ENCODE measurements around the gene P2RY2.
"Not testable (repeated sequence)": the region's sequence is repeated elsewhere in the genome, so short reads cannot be mapped to it uniquely, and the experiment has no call there.

P2RY2 gene

GRCh38 chr11:73188301-73188700 lies 29.8 kb upstream of the P2RY2 start:
- no peak for DNase-seq

DNA sequence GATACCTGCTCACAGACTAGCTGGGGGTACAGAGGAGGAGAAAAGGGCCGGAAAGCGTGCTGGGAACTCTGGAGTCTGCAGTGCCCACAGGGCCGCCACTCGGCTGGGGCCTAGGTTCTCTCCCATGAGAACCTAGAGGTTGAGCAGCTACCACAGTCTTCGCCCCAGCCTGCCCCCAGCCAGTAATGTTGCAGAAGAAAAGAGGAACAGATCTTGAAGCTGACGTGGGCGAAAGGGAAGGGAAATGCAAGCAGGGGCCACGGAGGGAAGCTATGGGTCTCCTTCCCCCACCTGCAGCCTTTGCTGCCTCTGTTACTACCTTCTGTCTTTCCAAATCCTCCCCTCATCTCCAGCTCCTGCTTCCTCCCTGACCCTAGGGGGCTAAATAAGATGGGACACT lies 28.8 kb upstream of the P2RY2 start:
- DNase-seq: no peak

GRCh38 chr11:73189723-73190556 lies 28.1 kb upstream of the P2RY2 start:
- no peak for DNase-seq

DNA sequence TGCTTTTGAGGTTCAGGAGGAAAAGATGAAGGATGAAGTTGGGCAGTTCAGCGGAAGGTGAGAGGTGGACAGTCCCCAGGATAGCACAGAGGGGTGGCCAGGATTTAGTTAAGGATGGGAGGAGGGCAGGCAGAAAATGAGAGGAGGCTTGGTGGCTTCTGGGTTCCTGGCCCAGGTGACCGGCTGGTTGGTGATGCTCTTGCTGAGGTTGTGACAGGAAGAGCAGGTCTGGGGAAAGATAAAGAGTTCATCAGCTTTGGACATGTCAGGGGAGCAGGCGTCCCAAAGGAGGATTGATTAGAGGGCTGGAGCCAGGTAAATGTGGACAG lies 27.6 kb upstream of the P2RY2 start:
- no peak for DNase-seq

GRCh38 chr11:73191151-73191550 lies 26.9 kb upstream of the P2RY2 start:
- no peak for DNase-seq

DNA sequence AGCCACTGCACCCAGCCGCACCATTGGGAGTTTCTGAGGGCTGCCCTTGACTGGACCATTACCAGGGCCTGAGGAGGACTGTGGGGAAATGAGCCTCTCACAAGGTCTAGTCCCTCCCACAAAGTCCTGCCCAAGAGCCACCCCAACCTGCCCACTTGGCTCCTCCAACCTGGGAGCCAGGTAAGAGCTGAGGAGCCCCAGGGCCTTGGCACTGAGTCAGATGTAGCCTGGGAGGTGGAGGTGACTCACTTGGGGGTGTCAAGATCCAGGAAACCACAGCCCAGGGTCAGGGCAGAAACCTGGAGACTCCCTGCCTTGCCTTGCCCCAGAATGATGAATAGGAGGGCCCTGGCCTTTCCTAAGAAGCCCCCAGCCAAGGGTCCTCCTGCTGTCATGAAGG lies 25.8 kb upstream of the P2RY2 start:
- DNase-seq: peak; percentile 61

DNA sequence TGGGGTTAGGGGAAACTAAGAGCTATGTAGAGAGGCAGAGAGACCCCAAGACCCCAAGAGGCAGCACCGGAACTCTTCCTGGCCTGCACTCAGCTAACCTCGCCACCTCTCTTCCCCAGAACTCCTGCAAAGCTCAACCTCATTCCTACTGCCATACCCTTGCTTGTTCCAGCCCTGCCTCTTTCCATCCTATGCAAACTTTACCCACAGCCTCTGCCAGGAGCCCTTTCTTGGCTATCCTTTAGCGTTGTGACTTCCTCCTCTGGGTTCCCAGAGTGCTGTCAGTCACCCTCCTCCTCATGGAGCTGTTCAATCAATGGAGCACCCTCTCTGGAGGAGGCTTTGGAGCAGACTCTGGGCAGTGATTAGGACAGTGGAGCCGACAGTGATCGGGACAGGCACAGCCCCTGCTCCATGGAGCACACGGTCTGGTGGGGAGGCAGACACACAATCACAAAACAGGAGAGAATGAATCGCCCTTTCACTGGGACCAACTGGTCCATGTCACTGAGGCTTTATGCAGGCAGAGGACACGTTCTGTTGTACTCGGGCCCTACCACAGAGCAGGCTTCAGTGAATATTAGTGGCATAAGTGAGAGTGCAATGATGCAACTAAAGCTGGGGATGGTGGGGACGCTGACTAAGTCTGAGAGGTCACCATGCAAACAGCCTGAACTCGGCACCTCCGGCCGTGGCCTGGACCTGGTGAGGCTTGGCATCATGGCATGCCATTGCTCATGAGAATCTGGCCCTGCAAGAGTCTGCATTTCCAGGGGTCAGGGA lies 24.6 kb upstream of the P2RY2 start:
- no peak for DNase-seq

DNA sequence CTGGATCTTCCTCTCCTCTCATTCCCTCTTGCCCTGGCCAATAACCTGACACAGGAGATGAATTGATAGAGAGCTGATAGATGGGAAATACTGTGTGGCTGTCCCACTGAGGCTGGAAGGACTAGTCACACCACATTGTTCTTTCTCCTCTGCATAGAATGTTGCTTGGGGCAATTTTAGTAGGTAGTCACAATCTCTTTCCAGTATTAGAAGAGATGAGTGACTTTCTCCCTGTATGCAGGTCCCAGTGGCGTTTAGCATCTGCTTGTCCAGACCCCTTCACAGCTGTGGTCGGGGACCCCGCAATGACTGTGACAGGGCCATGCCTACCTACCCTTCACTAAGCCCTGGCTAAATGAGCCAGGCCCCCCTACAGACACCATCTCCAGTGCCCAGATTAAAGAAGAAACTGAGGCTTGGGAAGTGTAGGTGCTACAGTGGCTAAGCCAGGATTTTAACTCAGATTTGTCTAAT lies 24.0 kb upstream of the P2RY2 start:
- no peak for DNase-seq

- no peak for DNase-seq
Observed at GRCh38 chr11:73194593-73194992, 23.5 kb upstream of the P2RY2 start.

DNA sequence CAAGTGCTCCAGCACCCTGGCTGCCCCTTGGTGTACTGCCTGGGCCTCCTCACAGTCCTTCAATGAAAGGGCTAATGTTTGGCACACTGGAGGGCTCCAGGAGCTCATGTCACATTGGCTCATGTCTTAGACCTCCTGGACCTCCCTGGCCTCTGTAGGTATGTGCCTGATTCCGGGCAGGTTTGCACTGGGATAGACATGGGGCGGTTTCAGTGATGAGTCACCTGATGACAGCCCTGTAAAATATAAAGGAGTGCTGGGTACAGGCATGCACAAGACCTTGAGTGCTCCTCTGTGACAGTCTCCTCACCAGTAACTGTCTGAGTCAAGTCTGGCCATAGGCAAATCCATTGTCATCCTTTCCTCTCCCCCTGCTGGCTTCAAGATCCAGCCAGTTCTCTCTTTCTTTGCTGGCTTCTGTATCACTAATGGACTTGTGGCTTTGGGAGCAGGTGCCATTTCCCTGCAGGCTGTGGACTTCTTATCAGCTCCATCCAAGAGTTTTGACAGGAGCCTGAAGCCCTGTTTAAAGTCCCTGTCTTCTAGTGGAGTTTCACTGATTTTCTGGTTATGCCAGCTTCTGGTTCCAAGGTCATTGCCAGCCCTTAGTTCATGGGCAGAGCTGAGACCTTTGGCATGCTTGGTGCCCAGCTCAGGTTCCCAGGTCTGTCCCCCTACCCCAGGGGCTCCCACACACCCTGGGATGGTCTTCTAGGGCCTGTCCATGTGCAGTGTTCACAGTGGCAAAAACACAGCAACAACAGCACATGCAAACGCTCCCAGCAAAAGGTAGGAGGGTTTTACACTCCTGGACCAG lies 22.7 kb upstream of the P2RY2 start:
- peak; percentile 56 for DNase-seq

DNA sequence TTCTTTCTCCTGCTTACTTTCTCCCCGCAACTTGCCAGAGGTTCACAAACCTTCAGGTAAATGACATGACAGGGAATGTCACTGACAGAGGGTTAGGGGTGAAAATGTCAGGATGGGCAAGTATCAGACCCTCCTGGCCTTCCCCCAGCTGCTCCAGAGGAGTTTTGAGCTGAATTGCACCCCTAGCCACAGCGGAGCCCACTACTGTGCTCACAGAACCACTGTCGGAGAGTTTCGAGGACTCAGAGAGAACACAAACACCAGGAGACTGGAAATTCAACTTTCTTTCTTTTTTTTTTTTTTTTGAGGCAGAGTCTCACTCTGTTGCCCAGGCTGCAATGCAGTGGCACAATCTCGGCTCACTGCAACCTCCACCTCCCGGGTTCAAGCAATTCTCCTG lies 21.5 kb upstream of the P2RY2 start:
- DNase-seq: no peak

GRCh38 chr11:73197348-73197747 lies 20.7 kb upstream of the P2RY2 start:
- no peak for DNase-seq

DNA sequence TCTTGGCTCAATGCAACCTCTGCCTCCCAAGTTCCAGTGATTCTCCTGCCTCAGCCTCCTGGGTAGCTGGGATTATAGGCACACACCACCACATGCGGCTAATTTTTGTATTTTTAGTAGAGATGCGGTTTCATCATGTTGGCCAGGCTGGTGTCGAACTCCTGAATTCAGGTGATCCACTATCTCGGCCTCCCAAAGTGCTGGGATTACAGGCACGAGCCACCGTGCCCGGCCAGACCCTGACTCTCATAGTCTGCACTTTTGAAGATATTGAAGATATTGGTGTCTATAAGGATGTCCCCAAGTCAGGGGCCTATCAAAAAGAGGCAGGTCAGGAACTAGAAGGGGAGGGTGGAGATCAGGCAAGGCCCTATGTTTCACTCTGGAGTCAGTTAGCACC lies 20.3 kb upstream of the P2RY2 start:
- DNase-seq: not testable (repeated sequence)

DNA sequence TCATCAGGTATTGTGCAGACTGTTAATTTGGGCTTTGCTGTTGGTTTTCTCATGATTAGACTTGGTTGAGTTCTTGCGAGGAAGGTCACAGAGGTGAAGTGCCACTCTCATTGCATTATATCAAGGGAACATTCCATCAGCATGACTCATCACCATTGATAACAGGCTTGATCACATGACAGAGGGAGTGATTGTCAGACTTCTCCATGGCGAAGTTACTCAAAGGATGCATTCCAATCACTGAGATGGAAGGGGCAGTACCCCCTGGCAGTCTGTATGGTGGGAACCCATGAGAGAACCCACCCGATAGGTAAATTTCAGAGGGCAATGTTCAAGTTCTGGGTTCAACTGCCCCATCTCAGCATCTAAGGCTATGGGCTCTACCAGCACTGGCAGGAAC lies 19.4 kb upstream of the P2RY2 start:
- peak; percentile 69 for DNase-seq

- DNase-seq: no peak
Observed at GRCh38 chr11:73199446-73199845, 18.6 kb upstream of the P2RY2 start.

- no peak for DNase-seq
Observed at GRCh38 chr11:73200256-73200655, 17.8 kb upstream of the P2RY2 start.

DNA sequence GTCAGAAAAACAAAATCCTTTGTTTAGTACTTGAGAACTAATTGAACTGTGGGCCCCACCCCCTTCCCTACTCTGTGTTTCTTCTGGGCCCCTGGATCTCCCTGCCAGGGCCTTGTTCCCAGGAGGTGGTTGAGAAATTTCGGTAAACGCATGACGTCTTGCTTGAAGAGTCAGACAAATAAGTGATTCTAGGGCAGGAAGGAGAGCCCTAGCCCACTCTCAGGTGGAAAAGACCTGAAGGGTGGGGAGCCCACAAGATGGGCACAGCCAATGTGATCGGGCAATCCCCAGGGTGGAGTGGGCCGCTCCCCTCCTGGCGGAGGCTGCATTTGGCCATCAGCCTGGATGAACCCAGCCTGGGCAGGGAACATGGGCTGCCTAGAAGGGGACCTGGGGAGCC lies 16.8 kb upstream of the P2RY2 start:
- DNase-seq: no peak

DNA sequence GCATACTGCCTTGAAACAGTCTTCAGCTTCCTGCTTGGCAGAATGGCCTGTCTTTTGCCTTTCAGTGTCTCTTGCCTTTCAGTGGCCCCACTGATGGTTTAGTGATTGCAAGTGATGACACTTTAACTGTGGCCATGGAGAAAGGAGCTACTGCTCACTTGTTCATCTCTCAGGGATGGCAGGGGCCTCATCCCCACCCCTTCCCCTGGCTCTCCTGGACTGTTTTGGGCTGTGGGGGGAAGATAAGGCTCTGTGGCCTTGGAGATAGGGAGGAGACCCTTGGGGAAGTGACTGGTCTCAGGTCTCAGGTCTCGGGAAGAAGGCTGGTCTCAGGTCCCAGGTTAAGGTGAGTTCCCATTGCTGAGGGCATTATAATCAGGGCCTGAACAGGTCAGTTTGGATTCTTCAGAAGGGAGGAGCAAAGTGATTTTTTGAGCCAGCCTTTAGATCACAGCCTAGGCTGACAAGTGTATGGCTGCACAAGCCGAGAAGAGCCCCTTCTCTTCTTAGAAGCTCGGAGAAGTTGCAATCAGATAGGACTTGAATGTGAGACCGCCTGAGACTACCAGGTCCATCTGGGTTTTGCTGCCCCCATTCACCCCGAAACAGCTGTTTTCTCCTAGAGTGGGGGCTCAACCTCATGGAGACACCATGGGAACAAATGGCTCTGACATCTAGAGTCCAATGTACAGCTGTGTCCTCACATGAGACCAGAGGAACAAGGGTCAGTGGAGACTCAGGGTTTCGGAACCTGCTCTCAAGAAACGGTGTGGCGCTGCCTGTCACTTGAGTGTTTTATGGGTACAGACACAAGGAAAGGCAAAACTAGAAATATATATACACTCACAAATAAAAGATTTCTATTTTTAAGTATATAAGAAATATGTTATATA lies 15.9 kb upstream of the P2RY2 start:
- DNase-seq: no peak

GRCh38 chr11:73203322-73203721 lies 14.8 kb upstream of the P2RY2 start:
- no peak for DNase-seq

DNA sequence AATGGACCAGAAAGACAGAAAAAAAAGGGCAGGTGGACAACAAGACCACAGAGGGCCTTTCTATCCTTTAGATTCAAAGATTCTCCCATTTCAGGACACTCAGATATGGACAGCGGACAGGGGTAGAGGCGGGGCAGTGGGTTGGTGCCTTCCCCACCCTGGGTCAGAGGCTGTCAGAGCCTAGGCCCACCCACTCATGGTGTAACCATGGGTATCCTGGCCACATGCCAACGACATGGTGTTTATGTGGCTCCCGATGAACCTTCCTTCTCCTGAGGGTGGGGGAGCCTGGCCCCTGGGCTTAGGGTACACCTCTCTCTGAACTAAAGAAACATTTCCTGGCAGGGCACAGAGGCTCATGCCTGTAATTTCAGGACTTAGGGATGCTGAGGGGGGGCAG lies 14.3 kb upstream of the P2RY2 start:
- DNase-seq: no peak

DNA sequence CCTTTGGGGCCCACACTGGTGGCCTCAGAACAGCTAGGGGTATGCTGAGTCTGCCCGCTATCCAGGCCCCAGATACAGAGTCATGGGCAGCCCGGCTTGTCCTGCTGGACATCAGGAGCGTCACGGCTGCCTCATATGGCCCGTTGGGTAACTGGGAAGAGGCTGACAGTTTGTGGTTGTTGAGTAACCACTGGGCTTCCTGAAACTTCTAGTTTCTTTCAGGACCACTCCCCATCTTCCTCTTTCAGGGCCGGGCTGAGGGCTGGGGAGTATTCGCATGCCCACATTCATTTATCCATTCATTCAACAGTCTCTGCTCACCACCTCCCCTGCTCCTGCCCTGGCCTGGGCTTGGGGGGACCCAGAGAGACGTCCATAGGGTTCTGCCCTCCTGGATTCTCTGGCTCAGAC lies 13.4 kb upstream of the P2RY2 start:
- DNase-seq: no peak

DNA sequence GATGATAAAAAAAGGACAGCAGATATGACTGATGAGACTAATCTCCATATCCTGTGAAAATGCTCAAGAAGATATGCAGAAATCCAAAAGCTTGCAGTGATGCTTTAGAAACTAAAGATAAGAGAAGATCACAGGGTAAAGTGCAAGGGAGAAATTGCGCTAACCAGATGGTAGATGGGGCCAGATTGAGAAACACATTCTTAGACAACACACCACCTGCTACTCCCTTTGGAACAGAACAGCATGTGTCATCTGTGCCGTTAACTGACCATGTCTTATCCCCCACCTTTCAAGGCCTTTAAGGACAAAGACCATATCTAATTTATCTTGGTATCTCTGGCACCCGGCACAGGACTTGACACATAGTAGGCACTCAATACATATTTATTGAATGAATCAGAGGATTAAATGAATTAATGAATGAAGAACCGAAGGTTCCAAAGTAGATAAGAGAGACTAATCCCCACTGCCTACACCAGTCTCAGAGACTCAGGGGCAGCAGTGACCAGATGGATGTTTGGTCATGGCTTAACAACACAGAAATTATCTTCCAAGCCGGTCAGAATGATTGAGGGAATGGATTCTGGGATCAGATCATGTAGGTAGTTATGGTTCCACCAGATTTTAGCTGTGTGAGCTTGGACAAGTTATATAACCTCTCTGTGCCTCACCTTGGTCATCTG lies 12.3 kb upstream of the P2RY2 start:
- DNase-seq: peak; percentile 40

Data from NCI-H226 (cell line).